Naive thymus-derived CD8-positive, alpha-beta T cell (primary cell): ENCODE results near the gene CCT3. TPM values are rescaled to one million over a fixed set of nuclear protein-coding genes. Genes with fewer than 3 reads are reported as not detected.

Source experiments
- ATAC-seq, 2 donors: fragments of 150-1000 bp; cut with Tn5 transposase in 1 of 2; sonication (Bioruptor Pico), chemical (Tn5 transposase) in 1 of 2; 1 replicate in 1 of 2; 2 replicates in 1 of 2; pipeline ENCODE4 v1.10.0; 2021; ENCODE audit warnings: mild to moderate bottlenecking in 2 of 2, moderate library complexity in 2 of 2
- POLR2A ChIA-PET: fragments of 350-600 bp; sonication (Branson Sonifier 250); formaldehyde crosslinking; loops from one replicate; lab custom pipeline; 2021; ENCODE audit warnings: antibody characterized with exemption; lab: Charles Lee
- DNase-seq, 10 donors: peaks; one replicate each; pipeline versions ENCODE4 v3.0.0 to v3.0.0-alpha.2; 2020 to 2022
- H3K27ac Mint-ChIP-seq, 10 donors: one replicate each; pipeline ENCODE4 v1.8.0; 2020 to 2022; ENCODE audit warnings: mild to moderate bottlenecking in 10 of 10, mixed read lengths in 10 of 10, moderate library complexity in 4 of 10, inconsistent platforms in 1 of 10
- H3K27me3 Mint-ChIP-seq, 5 donors: one replicate each; pipeline ENCODE4 v1.8.0; 2021 to 2022; ENCODE audit warnings: mixed read lengths in 5 of 5
- H3K36me3 Mint-ChIP-seq, 3 donors: one replicate each; pipeline ENCODE4 v1.8.0; 2020 to 2022; ENCODE audit warnings: mixed read lengths in 3 of 3, mild to moderate bottlenecking in 2 of 3, inconsistent platforms in 1 of 3
- H3K4me1 Mint-ChIP-seq, 4 donors: one replicate each; pipeline ENCODE4 v1.8.0; 2021 to 2022; ENCODE audit warnings: mixed read lengths in 4 of 4
- H3K4me3 Mint-ChIP-seq, 10 donors: one replicate each; pipeline ENCODE4 v1.8.0; 2020 to 2022; ENCODE audit warnings: mild to moderate bottlenecking in 10 of 10, mixed read lengths in 10 of 10, moderate library complexity in 6 of 10, inconsistent platforms in 1 of 10
- H3K9me3 Mint-ChIP-seq, 9 donors: one replicate each; pipeline ENCODE4 v1.8.0; 2020 to 2022; ENCODE audit warnings: mixed read lengths in 9 of 9, mild to moderate bottlenecking in 3 of 9, inconsistent platforms in 1 of 9, moderate library complexity in 1 of 9
- polyA plus RNA-seq, 3 donors: library from polyadenylated mRNA; unstranded; fragments of 300-500 nt; fragmentation: Illumina TruSeq; gene quantifications; one replicate each; pipeline ENCODE4 v1.2.3, GENCODE V29; 2021
- total RNA-seq, 8 experiments: library from RNA in 2 of 8; stranded (reverse) in 2 of 8; gene quantifications; one replicate each; pipeline ENCODE4 v1.2.3 and lab custom pipeline; 2021 to 2026

The CCT3 gene
- total and polyA plus RNA-seq, 5 experiments from 2014 or later = 142 to 270 (median 232) TPM

DNA sequence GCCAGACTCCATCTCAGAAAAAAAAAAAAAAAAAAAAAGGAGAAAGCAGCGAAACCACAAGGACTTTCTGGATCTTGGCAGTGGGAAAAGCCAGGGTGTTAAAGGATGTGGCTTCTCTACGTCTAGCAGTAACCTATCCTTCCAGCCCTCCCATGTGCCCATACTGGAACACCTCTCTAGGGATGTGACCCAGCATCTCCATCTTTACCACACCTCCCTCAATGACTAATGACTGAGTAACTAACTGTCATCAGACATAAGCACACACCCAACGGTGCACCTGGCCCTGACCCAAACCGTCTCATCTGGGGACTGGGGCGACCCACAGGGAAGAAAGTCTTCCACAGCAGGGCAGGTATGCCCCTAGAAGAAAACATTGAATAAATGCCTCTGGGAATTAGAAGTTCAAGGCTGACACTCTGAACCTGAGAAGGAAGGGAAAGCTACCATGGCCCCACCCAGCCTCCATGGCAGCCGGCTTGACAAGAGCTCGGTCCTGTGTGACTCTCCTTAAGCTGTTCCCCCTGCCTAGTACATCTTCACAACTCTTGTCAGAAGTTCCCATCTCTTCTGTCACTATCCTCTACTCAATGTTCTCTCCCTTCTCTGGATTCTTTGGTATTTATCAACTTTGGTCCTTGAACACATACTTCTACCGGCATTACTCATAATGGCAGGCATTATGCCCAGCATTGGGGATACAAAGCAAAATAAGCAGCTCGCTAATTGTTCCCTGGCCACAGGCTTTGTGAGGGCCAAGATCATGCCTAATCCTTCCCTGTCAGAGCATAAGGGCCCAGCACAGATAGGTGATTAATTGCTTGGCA, 75.4 kb downstream of the CCT3 start:
- H3K4me1 Mint-ChIP-seq = peaks cover 2 to 14% (median 8%) of the 10 kb centered on the region in 4 donors
- POLR2A ChIA-PET = interaction anchor here (0.6 to 0.7 kb wide), 2 partner anchors 10 to 1699 kb away, joined by 3 read pairs; no protein-coding TSS in a partner anchor
- peaks cover 8 to 99% (median 35%) of the 10 kb centered on the region in 3 donors for H3K36me3 Mint-ChIP-seq
- H3K9me3 Mint-ChIP-seq = no peaks in the 10 kb centered on the region
- no peak for ATAC-seq
- no peak overlapping the region for H3K4me3 Mint-ChIP-seq
- DNase-seq = peak in 1 of 10 donors; percentile 34
- peak overlapping the region in 3 of 10 donors; percentile 8 to 75 (median 41) for H3K27ac Mint-ChIP-seq
- H3K27me3 Mint-ChIP-seq = no peaks in the 10 kb centered on the region

GRCh38 chr1:156260896-156261295, 77.2 kb downstream of the CCT3 start:
- ATAC-seq = no peak
- POLR2A ChIA-PET = interaction anchor here (0.9 kb wide), 1 partner anchor 10 kb away, joined by 3 read pairs; no protein-coding TSS in a partner anchor
- no peaks in the 10 kb centered on the region for H3K27me3 Mint-ChIP-seq
- H3K27ac Mint-ChIP-seq = peak overlapping the region in 5 of 10 donors; percentile 5 to 55 (median 47)
- H3K4me3 Mint-ChIP-seq = no peak overlapping the region
- H3K4me1 Mint-ChIP-seq = peaks cover 6 to 14% (median 10%) of the 10 kb centered on the region in 4 donors
- peaks cover 8 to 98% (median 23%) of the 10 kb centered on the region in 3 donors for H3K36me3 Mint-ChIP-seq
- no peaks in the 10 kb centered on the region for H3K9me3 Mint-ChIP-seq
- DNase-seq = peak in 1 of 10 donors; percentile 46

DNA sequence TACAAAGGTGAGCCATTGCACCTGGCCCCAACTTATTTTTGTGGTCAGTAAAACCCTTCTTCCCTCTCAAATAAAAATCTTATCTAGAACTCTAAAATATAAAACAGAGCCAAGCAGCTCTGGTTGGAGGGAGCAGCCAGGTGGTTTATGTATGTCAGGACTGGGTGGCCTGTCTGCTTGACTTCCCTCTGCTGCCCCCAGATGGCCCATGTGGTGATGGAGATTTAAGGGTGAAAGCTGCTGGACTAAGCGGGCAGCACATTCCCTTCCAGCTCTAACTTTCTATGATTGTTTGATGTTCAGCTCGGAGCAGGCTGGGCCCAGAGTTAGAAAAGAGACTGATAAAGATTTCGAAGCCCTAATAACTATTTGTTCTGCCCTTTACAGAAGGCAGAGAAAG, 78.3 kb downstream of the CCT3 start:
- peak overlapping the region in 1 of 10 donors; percentile 28 for H3K27ac Mint-ChIP-seq
- DNase-seq (peak in 1 of 10 donors; percentile 8), ATAC-seq (no peak)
- no peak overlapping the region for H3K4me3 Mint-ChIP-seq
- peaks cover 8 to 90% (median 23%) of the 10 kb centered on the region in 3 donors for H3K36me3 Mint-ChIP-seq
- H3K4me1 Mint-ChIP-seq = peaks cover 6 to 14% (median 9%) of the 10 kb centered on the region in 4 donors
- POLR2A ChIA-PET = interaction anchor here (0.9 kb wide), 1 partner anchor 9 kb away, joined by 3 read pairs; no protein-coding TSS in a partner anchor
- no peaks in the 10 kb centered on the region for H3K9me3 Mint-ChIP-seq
- H3K27me3 Mint-ChIP-seq = no peaks in the 10 kb centered on the region

Other genes starting within 250 kb of the CCT3 start
- gene LMNA, start 223.6 kb downstream of the CCT3 start, total RNA-seq = 1 to 10 TPM; 2.0 to 2.7 TPM
- gene LMNA, start 223.6 kb downstream of the CCT3 start, polyA plus RNA-seq = 1 to 10 TPM in 1 of 3 donors, under 1 TPM in 2; 0.62 to 4.0 (median 0.75) TPM
- 1 to 10 TPM; 1.2 TPM for gene SEMA4A, start 184.7 kb downstream of the CCT3 start, total RNA-seq
- 1 to 10 TPM in 1 of 3 donors, under 1 TPM in 2; 0.16 to 1.4 (median 0.22) TPM for gene SEMA4A, start 184.7 kb downstream of the CCT3 start, polyA plus RNA-seq
- gene SLC25A44, start 144.2 kb downstream of the CCT3 start, total RNA-seq = 10 to 100 TPM; 16.8 to 21.4 TPM
- gene SLC25A44, start 144.2 kb downstream of the CCT3 start, polyA plus RNA-seq = 10 to 100 TPM in 1 of 3 donors, 1 to 10 TPM in 2; 6.0 to 16.4 (median 9.7) TPM
- gene PMF1, start 125.3 kb downstream of the CCT3 start, total RNA-seq = 10 to 100 TPM; 49.1 to 54.8 TPM
- gene PMF1, start 125.3 kb downstream of the CCT3 start, polyA plus RNA-seq = 10 to 100 TPM; 70.8 to 79.9 (median 76.5) TPM
- gene BGLAP, start 96.1 kb downstream of the CCT3 start, total RNA-seq = 1 to 10 TPM; 6.5 to 7.8 TPM
- gene BGLAP, start 96.1 kb downstream of the CCT3 start, polyA plus RNA-seq = under 1 TPM in 1 of 3 donors, not detected in 2; 0.26 TPM
- gene PAQR6, start 90.2 kb downstream of the CCT3 start, total RNA-seq = 1 to 10 TPM; 2.8 to 3.0 TPM
- gene PAQR6, start 90.2 kb downstream of the CCT3 start, polyA plus RNA-seq = under 1 TPM; 0.15 to 0.21 (median 0.21) TPM
- gene SMG5, start 55.5 kb downstream of the CCT3 start, total RNA-seq = 10 to 100 TPM; 66.7 to 68.9 TPM
- gene SMG5, start 55.5 kb downstream of the CCT3 start, polyA plus RNA-seq = 10 to 100 TPM in 2 of 3 donors, 1 to 10 TPM in 1; 9.5 to 28.4 (median 11.1) TPM
- gene TMEM79, start 54.0 kb downstream of the CCT3 start, total RNA-seq = 10 to 100 TPM; 15.0 to 15.6 TPM
- 1 to 10 TPM; 2.5 to 9.6 (median 4.8) TPM for gene TMEM79, start 54.0 kb downstream of the CCT3 start, polyA plus RNA-seq
- 10 to 100 TPM; 22.1 to 23.3 TPM for gene GLMP, start 42.6 kb downstream of the CCT3 start, total RNA-seq
- gene GLMP, start 42.6 kb downstream of the CCT3 start, polyA plus RNA-seq = 10 to 100 TPM; 12.1 to 22.2 (median 17.3) TPM
- gene VHLL, start 39.0 kb downstream of the CCT3 start, total RNA-seq = under 1 TPM in 1 of 2 experiments, not detected in 1; 0.78 TPM
- gene VHLL, start 39.0 kb downstream of the CCT3 start, polyA plus RNA-seq = not detected
- not detected for gene TSACC, start 234 bp upstream of the CCT3 start, total RNA-seq
- 1 to 10 TPM in 1 of 3 donors, under 1 TPM in 2; 0.40 to 2.2 (median 0.83) TPM for gene TSACC, start 234 bp upstream of the CCT3 start, polyA plus RNA-seq
- gene RHBG, start 30.9 kb upstream of the CCT3 start, total RNA-seq = not detected
- not detected for gene RHBG, start 30.9 kb upstream of the CCT3 start, polyA plus RNA-seq
- 10 to 100 TPM; 69.4 to 73.2 TPM for gene MEF2D, start 162.5 kb upstream of the CCT3 start, total RNA-seq
- gene MEF2D, start 162.5 kb upstream of the CCT3 start, polyA plus RNA-seq = 10 to 100 TPM in 1 of 3 donors, 1 to 10 TPM in 2; 6.4 to 12.6 (median 6.7) TPM
- under 1 TPM in 1 of 2 experiments, not detected in 1; 0.08 TPM for gene IQGAP3, start 234.3 kb upstream of the CCT3 start, total RNA-seq
- gene IQGAP3, start 234.3 kb upstream of the CCT3 start, polyA plus RNA-seq = not detected
- gene TTC24, start 241.4 kb upstream of the CCT3 start, total RNA-seq = 10 to 100 TPM; 41.3 to 44.3 TPM
- 1 to 10 TPM; 3.8 to 6.7 (median 6.7) TPM for gene TTC24, start 241.4 kb upstream of the CCT3 start, polyA plus RNA-seq